Adrenal gland (tissue), 12 donors: ENCODE measurements around the gene TBL3. TPM values are rescaled to one million over a fixed set of nuclear protein-coding genes. Genes with fewer than 3 reads are reported as not detected.

Experiments used
- DNase-seq, 7 donors: peaks; one replicate each; pipeline ENCODE4 v3.0.0-alpha.2; 2019 to 2020
- H3K27ac ChIP-seq, 5 donors: fragments of 200-600 bp; sonication (generic) in 4 of 5; 1 replicate in 3 of 5; 2 replicates in 2 of 5; pipeline versions ENCODE4 v1.5.1 to v1.8.0; 2016 to 2020; ENCODE audit warnings: mild to moderate bottlenecking in 1 of 5
- H3K27me3 ChIP-seq: fragments of 200-600 bp; 2 replicates; pipeline ENCODE4 v1.8.0; 2021
- H3K36me3 ChIP-seq, 2 donors: fragments of 200-600 bp; replicated peaks in 1 of 2; 1 replicate in 1 of 2; 2 replicates in 1 of 2; pipeline versions ENCODE4 v1.5.1 to v1.8.0; 2018 to 2022
- H3K4me1 ChIP-seq, 2 donors: fragments of 200-600 bp; replicated peaks in 1 of 2; 1 replicate in 1 of 2; 2 replicates in 1 of 2; pipeline versions ENCODE4 v1.5.1 to v1.8.0; 2018 to 2021
- H3K4me3 ChIP-seq, 4 donors: fragments of 200-600 bp; sonication (generic) in 3 of 4; one replicate each; pipeline ENCODE4 v1.5.1; 2016 to 2018
- H3K9me3 ChIP-seq, 3 donors: fragments of 200-600 bp; sonication (generic) in 1 of 3; replicated peaks in 1 of 3; 1 replicate in 2 of 3; 2 replicates in 1 of 3; pipeline versions ENCODE4 v1.5.1 to v1.8.0; 2016 to 2021
- CTCF ChIP-seq, 6 experiments: fragments of 450-650 bp in 4 of 6; fragments of 200-600 bp in 2 of 6; sonication (generic) in 1 of 6; IDR thresholded peaks; 1 replicate in 5 of 6; 2 replicates in 1 of 6; pipeline versions ENCODE4 v1.5.1 to v1.8.0; 2016 to 2021; ENCODE audit warnings: antibody characterized with exemption in 6 of 6, mild to moderate bottlenecking in 2 of 6, moderate library complexity in 1 of 6
- POLR2A ChIP-seq, 2 donors: fragments of 450-650 bp; IDR thresholded peaks; one replicate each; pipeline ENCODE4 v1.6.1; 2017; ENCODE audit warnings: antibody characterized with exemption in 2 of 2, mild to moderate bottlenecking in 2 of 2, moderate library complexity in 1 of 2
- WGBS, 4 donors: extraction: QIAGEN DNeasy Blood & Tissue Kit in 2 of 4; methylation state at CpG; one replicate each; pipeline versions ENCODE4 v1.1.5 to v1.1.7; 2013 to 2017; 5-methylcytosine and 5-hydroxymethylcytosine counted together
- intact Hi-C, 2 donors: fragments of 100-400 bp; cut with DNase I; formaldehyde crosslinking; loops; one replicate each; pipeline versions ENCODE4 v1.14.1 to v1.15.0; 2022 to 2023
- polyA plus RNA-seq, 3 donors: library from polyadenylated mRNA; stranded (reverse); fragments of 200-250 nt in 2 of 3; fragments of 350-450 nt in 1 of 3; fragmentation: Illumina TruSeq in 1 of 3; extraction: RNeasy Lipid Tissue Mini Kit (QIAGEN cat#74804) in 1 of 3; gene quantifications; one replicate each; pipeline ENCODE4 v1.2.3, GENCODE V29; 2013 to 2014
- total RNA-seq, 9 donors: library from RNA; depleted of rRNA in 4 of 9; stranded (reverse); fragments of >200 nt in 4 of 9; fragments of 120-200 nt in 1 of 9; fragmentation: NEBNext Ultra II Directional in 1 of 9; extraction: Animal tissue kit (Norgen Biotek cat#: 25700) in 1 of 9; gene quantifications; one replicate each; pipeline versions ENCODE4 v1.1.0 to v1.2.4, GENCODE V29; 2013 to 2023
- donor health status: healthy with polysubstance abuse.
- donor health status: Bipolar disorder and iron deficiency.
- donor health status: DM: yes; HTN: yes; CAD: no.
- donor health status: DM: no; HTN: no; CAD: no.
- donor health status: DM: no; HTN: no; CAD: no.
- donor health status: DM: yes; HTN: yes; CAD: no.

TBL3 gene
- total and polyA plus RNA-seq, 12 donors = 10.8 to 137 (median 36.2) TPM

DNA sequence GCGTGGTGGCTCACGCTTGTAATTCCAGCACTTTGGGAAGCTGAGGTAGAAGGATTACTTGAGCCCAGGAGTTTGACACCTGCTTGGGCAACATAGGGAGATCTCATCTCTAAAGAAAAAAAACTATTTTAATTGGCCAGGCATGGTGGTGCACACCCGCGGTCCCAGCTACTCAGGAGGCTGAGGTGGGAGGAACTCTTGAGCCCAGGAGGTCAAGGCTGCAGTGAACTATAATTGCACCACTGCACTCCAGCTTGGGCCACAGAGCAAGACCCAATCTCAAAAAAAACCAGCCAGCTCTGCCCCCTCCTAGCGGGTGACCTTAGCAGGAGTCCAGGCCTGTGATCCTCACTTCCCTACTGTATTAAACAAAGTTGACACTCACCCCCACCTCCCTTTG is 47.8 kb upstream of the TBL3 start:
- DNase-seq = no peak
- H3K36me3 ChIP-seq = no peaks in the 10 kb centered on the region
- no peak overlapping the region for H3K27ac ChIP-seq
- intact Hi-C loops = no loop called here
- no peak for TF ChIP-seq POLR2A (IDR thresholded peaks at IDR 0.05)
- TF ChIP-seq CTCF (IDR thresholded peaks at IDR 0.05) = no peak
- no peak overlapping the region for H3K4me3 ChIP-seq
- no peaks in the 10 kb centered on the region for H3K9me3 ChIP-seq
- H3K4me1 ChIP-seq = peaks cover 3 to 9% of the 10 kb centered on the region in 2 donors
- peaks cover 37% of the 10 kb centered on the region for H3K27me3 ChIP-seq
- 54 to 63% (median 61%) methylated on average over 4 to 5 of the region's 5 CpGs for WGBS, 4 donors

DNA sequence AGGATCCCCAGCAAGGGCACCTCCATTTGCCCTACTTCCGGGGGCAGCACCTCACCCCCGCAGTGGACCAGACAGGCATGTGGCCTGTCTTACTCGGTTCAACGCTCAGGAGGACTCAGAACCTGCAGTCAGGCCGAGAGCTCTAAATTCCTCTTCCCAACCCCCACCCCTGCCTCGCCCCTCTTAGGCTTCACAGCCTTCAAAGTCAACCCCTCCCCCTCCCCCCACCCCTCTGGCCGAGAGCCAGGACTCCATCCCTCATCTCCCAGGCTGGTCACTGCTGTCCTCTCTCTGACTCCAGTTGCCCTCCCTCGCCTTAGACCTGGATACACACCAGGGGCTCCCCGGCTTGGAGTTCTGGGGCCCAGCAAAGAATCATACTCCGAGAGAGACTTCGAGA is 45.6 kb upstream of the TBL3 start:
- no peak overlapping the region for H3K27ac ChIP-seq
- H3K4me3 ChIP-seq = no peak overlapping the region
- WGBS, 4 donors = 57 to 76% (median 62%) methylated on average over 8 to 11 of the region's 11 CpGs
- H3K4me1 ChIP-seq = peaks cover 6 to 15% of the 10 kb centered on the region in 2 donors
- intact Hi-C loops = no loop called here
- TF ChIP-seq POLR2A (IDR thresholded peaks at IDR 0.05) (no peak), CTCF (IDR thresholded peaks at IDR 0.05) (no peak)
- no peaks in the 10 kb centered on the region for H3K9me3 ChIP-seq
- H3K36me3 ChIP-seq = no peaks in the 10 kb centered on the region
- peaks cover 20% of the 10 kb centered on the region for H3K27me3 ChIP-seq
- DNase-seq = no peak

- peak in 2 of 7 donors; percentile 23 to 46 for DNase-seq
- 13 to 26% (median 15%) methylated on average over 8 to 11 of the region's 11 CpGs for WGBS, 4 donors
- Histone ChIP-seq H3K36me3 (no peaks in the 10 kb centered on the region), H3K4me1 (peaks cover 6 to 8% of the 10 kb centered on the region in 2 donors), H3K4me3 (peak overlapping the region in 2 of 4 donors; percentile 46 to 59), H3K9me3 (no peaks in the 10 kb centered on the region), H3K27me3 (no peaks in the 10 kb centered on the region), H3K27ac (peak overlapping the region in 2 of 5 donors; percentile 45 to 55)
- TF ChIP-seq POLR2A (IDR thresholded peaks at IDR 0.05) = no peak
- TF ChIP-seq CTCF (IDR thresholded peaks at IDR 0.05) = no peak
- intact Hi-C loops = no loop called here
Measured at GRCh38 chr16:1929105-1929504, 42.7 kb upstream of the TBL3 start.

- Histone ChIP-seq H3K27ac (peak overlapping the region in 2 of 5 donors; percentile 45 to 55), H3K36me3 (no peaks in the 10 kb centered on the region), H3K27me3 (no peaks in the 10 kb centered on the region), H3K9me3 (no peaks in the 10 kb centered on the region), H3K4me3 (peak overlapping the region in 2 of 4 donors; percentile 46 to 59), H3K4me1 (peaks cover 6 to 8% of the 10 kb centered on the region in 2 donors)
- intact Hi-C loops = loop anchor here in 1 of 2 donors (5.0 kb wide), 1 partner anchor 67 kb away; no protein-coding TSS in a partner anchor
- TF ChIP-seq POLR2A (IDR thresholded peaks at IDR 0.05) (no peak), CTCF (IDR thresholded peaks at IDR 0.05) (peak; percentile 53 to 100 (median 84))
- WGBS, 4 donors = 12 to 37% (median 20%) methylated on average over 7 to 70 of the region's 70 CpGs
- DNase-seq = peak; percentile 83 to 92 (median 91)
Measured at GRCh38 chr16:1929578-1930337, 42.1 kb upstream of the TBL3 start.
